Measurements from ENCODE around the gene VARS2.
"Not testable (repeated sequence)": the region's sequence is repeated elsewhere in the genome, so short reads cannot be mapped to it uniquely, and the experiment has no call there.

DNA sequence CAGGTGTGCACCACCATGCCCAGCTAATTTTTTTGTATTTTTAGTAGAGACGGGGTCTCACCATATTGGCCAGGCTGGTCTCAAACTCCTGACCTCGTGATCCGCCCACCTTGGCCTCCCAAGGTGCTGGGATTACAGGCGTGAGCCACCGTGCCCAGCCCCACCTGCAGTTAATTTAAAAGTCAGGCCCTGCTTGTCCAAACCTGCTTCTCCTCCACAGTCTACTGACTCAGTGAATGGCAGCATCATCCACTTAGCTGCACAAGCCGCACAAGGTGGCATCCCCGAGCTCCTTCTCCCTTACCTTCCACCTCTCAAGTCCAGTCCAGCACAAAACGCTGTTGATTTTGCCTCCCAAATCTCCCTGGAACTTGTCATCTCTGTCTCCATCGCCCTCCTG is 11.8 kb upstream of the VARS2 start:
- TF ChIP-seq CTCF (IDR thresholded peaks at IDR 0.05; ENCODE audit: poor library complexity); EZH2phosphoT487 (IDR thresholded peaks at IDR 0.05; ENCODE audit: low read depth, severe bottlenecking, unreplicated experiment); EZH2 (IDR thresholded peaks at IDR 0.05; ENCODE audit: borderline replicate concordance): not testable (repeated sequence)
